Lower leg skin (tissue), 3 donors: ENCODE results near the gene COQ3.
"Not testable (repeated sequence)": the region's sequence is repeated elsewhere in the genome, so short reads cannot be mapped to it uniquely, and the experiment has no call there.

ENCODE experiments used
- POLR2A ChIP-seq, 2 donors: fragments of 450-650 bp; IDR thresholded peaks; one replicate each; pipeline ENCODE4 v1.6.1; 2016 to 2017; ENCODE audit warnings: antibody characterized with exemption in 2 of 2, mild to moderate bottlenecking in 1 of 2, moderate library complexity in 1 of 2
- TF ChIP-seq, protein P1 (sequence below), 3 donors: fragments of 450-650 bp; IDR thresholded peaks; one replicate each; pipeline ENCODE4 v1.5.1; 2016; ENCODE audit warnings: antibody characterized with exemption in 3 of 3, mild to moderate bottlenecking in 3 of 3, moderate library complexity in 2 of 3

DNA sequence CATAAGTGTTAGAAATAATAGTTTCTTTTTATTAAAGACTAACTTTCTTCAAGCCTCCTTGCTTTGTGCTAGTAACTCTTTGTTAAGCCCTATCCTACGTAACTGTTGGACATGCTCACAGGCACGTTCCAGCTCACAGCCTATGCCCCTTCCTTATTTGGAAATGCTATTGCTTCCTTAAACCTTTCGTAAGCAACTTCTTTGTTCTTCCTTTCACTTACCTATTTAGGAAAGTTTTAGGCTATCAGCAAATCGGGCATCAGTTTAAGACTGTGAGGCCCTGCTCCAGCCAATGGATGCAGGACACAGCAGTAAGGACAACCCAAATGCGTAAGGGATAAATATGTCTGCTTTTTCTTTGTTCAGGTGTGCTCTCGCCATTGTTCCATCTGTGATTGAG lies 58.7 kb downstream of the COQ3 start:
- TF ChIP-seq, protein P1, sequence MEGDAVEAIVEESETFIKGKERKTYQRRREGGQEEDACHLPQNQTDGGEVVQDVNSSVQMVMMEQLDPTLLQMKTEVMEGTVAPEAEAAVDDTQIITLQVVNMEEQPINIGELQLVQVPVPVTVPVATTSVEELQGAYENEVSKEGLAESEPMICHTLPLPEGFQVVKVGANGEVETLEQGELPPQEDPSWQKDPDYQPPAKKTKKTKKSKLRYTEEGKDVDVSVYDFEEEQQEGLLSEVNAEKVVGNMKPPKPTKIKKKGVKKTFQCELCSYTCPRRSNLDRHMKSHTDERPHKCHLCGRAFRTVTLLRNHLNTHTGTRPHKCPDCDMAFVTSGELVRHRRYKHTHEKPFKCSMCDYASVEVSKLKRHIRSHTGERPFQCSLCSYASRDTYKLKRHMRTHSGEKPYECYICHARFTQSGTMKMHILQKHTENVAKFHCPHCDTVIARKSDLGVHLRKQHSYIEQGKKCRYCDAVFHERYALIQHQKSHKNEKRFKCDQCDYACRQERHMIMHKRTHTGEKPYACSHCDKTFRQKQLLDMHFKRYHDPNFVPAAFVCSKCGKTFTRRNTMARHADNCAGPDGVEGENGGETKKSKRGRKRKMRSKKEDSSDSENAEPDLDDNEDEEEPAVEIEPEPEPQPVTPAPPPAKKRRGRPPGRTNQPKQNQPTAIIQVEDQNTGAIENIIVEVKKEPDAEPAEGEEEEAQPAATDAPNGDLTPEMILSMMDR (IDR thresholded peaks at IDR 0.05) = not testable (repeated sequence)
- TF ChIP-seq POLR2A (IDR thresholded peaks at IDR 0.05) = not testable (repeated sequence)
